MM.1S (cell line): Measurements from ENCODE around the gene SFXN5.

Experiments used
- DNase-seq: peaks from one replicate; pipeline ENCODE4 v3.0.0-alpha.2; 2015
- H2AFZ ChIP-seq: fragments of 300-600 bp; sonication (generic); 2 replicates; pipeline ENCODE4 v1.6.0; 2016; ENCODE audit warnings: antibody characterized with exemption, low read length
- H3F3A ChIP-seq: fragments of 300-600 bp; sonication (generic); 2 replicates; pipeline ENCODE4 v1.6.1; 2016; ENCODE audit warnings: mild to moderate bottlenecking, antibody characterized with exemption, low read length, moderate library complexity, mixed read lengths; ENCODE audit not compliant: insufficient read depth
- H3K27ac ChIP-seq: fragments of 300-600 bp; sonication (generic); 2 replicates; pipeline ENCODE4 v1.5.1; 2016; ENCODE audit warnings: mild to moderate bottlenecking, low read length
- H3K27me3 ChIP-seq: fragments of 300-600 bp; sonication (generic); replicated peaks from 2 replicates; pipeline ENCODE4 v1.6.0; 2016; ENCODE audit warnings: low read length; ENCODE audit not compliant: insufficient read depth
- H3K36me3 ChIP-seq: fragments of 300-600 bp; sonication (generic); replicated peaks from 2 replicates; pipeline ENCODE4 v1.6.1; 2016; ENCODE audit warnings: mild to moderate bottlenecking, low read length, mixed read lengths; ENCODE audit not compliant: insufficient read depth
- H3K4me1 ChIP-seq: fragments of 300-600 bp; sonication (generic); 2 replicates; pipeline ENCODE4 v1.6.1; 2016; ENCODE audit warnings: low read length, mixed read lengths
- H3K4me2 ChIP-seq: fragments of 300-600 bp; sonication (generic); 2 replicates; pipeline ENCODE4 v1.6.0; 2016; ENCODE audit warnings: low read depth, low read length
- H3K4me3 ChIP-seq: fragments of 300-600 bp; sonication (generic); 2 replicates; pipeline ENCODE4 v1.5.1; 2016; ENCODE audit warnings: low read length, mixed read lengths
- H3K79me2 ChIP-seq: fragments of 300-600 bp; sonication (generic); 2 replicates; pipeline ENCODE4 v1.6.1; 2016; ENCODE audit warnings: mixed run types, low read length, mixed read lengths
- H3K9ac ChIP-seq: fragments of 300-600 bp; sonication (generic); 2 replicates; pipeline ENCODE4 v1.6.1; 2016; ENCODE audit warnings: low read length, mixed read lengths
- H3K9me2 ChIP-seq: fragments of 300-600 bp; sonication (generic); replicated peaks from 2 replicates; pipeline ENCODE4 v1.6.1; 2016; ENCODE audit warnings: mild to moderate bottlenecking, low read length, mixed read lengths; ENCODE audit not compliant: insufficient read depth
- H3K9me3 ChIP-seq: fragments of 300-600 bp; sonication (generic); replicated peaks from 2 replicates; pipeline ENCODE4 v1.6.1; 2016; ENCODE audit warnings: mild to moderate bottlenecking, low read length, mixed read lengths; ENCODE audit not compliant: insufficient read depth
- H4K20me1 ChIP-seq: fragments of 300-600 bp; sonication (generic); 2 replicates; pipeline ENCODE4 v1.6.1; 2016; ENCODE audit warnings: mild to moderate bottlenecking, low read length, moderate library complexity, mixed read lengths; ENCODE audit not compliant: insufficient read depth
- CTCF ChIP-seq: fragments of 300-600 bp; sonication (generic); IDR thresholded peaks from 2 replicates; pipeline ENCODE4 v1.5.1; 2016; ENCODE audit warnings: antibody characterized with exemption, low read length, mixed read lengths
- EZH2 ChIP-seq: fragments of 300-600 bp; sonication (generic); optimal IDR thresholded peaks from 2 replicates; pipeline ENCODE3; 2017; ENCODE audit warnings: low read depth, mild to moderate bottlenecking, antibody characterized with exemption, low read length, mixed read lengths

SFXN5 gene

GRCh38 chr2:72892506-72893173 is 178.9 kb downstream of the SFXN5 start:
- Histone ChIP-seq H3K9ac (no peak overlapping the region), H2AFZ (no peak overlapping the region), H3K4me2 (no peak overlapping the region), H3K36me3 (no peaks in the 10 kb centered on the region), H3K9me2 (no peaks in the 10 kb centered on the region), H3K79me2 (no peaks in the 10 kb centered on the region), H3F3A (no peaks in the 10 kb centered on the region), H3K27me3 (no peaks in the 10 kb centered on the region), H3K4me3 (no peak overlapping the region), H3K9me3 (no peaks in the 10 kb centered on the region), H3K27ac (no peak overlapping the region), H4K20me1 (no peaks in the 10 kb centered on the region), H3K4me1 (no peaks in the 10 kb centered on the region)
- TF ChIP-seq CTCF = peak; percentile 84
- no peak for TF ChIP-seq EZH2
- DNase-seq = peak; percentile 78
